HG03558 (cell line): ENCODE data around the gene PLEKHG5.

ENCODE experiments used
- ATAC-seq: cut with Tn5 transposase; IDR thresholded peaks from one replicate; pipeline ENCODE4 v1.9.1; 2021; ENCODE audit warnings: moderate number of reproducible peaks; ENCODE audit not compliant: unreplicated experiment; ENCODE audit errors: extremely low read depth

Gene PLEKHG5

DNA sequence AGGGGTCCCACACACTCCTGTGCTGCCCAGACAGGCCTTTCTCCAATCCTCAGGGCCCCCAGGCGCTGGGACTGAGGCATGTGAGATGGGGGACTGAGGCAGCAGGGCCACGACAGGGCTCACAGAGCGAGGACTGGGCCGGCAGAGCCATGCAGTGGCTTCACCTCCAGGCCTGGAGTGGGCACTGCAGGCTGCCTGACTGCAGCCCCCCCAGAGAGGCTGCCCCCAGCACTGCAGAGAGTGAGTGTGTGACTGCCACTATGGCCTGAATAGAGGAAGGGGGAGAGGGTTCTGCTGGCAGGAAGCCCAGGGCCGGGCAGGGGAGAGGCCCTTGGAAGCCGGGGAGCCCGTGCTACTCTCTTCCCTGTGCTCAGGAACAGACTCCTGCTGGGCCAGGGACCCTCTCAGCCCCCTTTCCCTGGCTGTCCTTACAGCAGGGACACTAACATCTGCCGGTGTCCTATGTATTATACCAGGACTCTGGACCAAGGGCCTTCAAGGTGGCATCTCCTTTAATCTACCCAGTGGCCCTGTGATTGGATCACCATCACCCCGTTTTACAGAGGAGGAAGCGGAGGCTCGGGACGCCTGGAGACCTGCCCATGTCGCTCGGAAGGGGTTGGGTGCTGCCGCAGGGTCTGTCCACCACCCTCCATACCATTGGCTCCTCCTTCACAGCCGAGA is 20.2 kb upstream of the PLEKHG5 start:
- no peak for ATAC-seq

DNA sequence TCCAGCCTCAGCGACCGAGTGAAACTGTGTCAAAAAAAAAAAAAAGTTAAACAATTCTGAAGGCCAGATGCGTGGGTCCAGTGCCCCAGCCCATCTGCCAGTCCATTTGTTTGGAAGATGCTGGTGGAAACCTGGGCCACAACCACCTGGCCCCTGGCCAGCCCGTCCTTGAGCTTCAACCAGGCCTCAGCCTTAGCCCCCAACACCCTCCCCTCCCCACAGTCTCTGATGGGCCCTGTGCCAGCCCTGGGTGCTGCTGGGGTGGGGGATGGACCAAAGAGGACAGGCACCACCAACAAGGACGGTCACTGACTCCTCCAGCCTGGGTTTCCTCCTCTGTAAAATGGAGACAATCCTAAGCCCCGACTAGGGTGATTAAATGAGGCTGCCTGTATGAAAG is 19.6 kb upstream of the PLEKHG5 start:
- ATAC-seq: no peak

DNA sequence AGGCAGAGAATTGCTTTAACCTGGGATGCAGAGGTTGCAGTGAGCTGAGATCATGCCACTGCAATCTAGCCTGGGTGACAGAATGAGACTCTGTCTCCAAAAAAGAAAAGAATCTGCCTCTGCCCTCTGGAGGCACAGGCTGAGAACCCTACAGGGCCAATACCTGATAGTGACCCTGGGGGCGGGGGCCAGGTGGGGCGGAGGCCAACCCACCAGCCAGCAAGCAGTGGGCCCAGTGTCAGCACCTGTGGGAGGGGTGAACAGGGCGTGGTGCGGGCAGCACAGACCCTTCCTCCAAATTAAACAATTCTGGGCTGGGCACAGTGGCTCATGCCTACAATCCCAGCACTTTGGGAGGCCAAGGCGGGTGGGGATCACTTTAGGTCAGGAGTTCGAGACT is 19.0 kb upstream of the PLEKHG5 start:
- no peak for ATAC-seq

- ATAC-seq: no peak
These were observed 18.4 kb upstream of the PLEKHG5 start for GRCh38 chr1:6509919-6510291.

DNA sequence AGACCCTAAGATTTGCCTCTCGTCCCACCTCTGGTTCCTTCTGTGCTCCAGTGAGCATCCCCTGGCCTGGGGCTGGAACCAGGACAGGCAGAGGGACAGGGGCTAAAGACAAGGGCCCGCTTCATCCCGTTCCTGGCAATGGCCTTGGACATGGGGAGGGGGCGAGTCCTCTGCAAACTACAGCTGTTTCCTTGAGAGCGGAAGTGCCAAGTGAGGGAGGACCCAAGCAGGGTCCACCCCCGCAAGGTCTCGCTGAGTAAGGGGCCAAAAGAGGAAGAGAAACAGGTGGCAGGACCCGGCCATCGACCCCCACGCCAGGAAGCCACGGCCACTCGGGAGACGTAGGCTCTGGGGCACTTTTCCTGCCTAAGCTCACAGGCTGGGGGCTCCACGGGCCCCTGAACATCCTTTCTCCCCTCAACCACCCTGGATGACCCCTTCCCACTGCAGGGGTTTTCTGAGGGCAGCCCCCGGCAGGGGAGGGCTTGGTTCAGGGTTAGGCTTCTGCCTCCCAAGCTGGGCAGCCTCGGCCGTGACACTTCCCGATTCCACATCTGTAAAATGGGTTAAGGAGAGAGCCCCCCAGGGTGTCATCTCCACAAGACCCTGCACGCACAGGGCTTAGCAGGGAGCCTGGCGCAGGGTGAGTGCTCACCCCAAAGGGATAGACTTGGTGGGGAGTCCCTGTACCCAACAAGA is 17.9 kb upstream of the PLEKHG5 start:
- ATAC-seq: no peak

GRCh38 chr1:6508816-6509189 is 17.3 kb upstream of the PLEKHG5 start:
- no peak for ATAC-seq

GRCh38 chr1:6508154-6508815 is 16.8 kb upstream of the PLEKHG5 start:
- no peak for ATAC-seq

GRCh38 chr1:6507461-6507911 is 16.0 kb upstream of the PLEKHG5 start:
- no peak for ATAC-seq

DNA sequence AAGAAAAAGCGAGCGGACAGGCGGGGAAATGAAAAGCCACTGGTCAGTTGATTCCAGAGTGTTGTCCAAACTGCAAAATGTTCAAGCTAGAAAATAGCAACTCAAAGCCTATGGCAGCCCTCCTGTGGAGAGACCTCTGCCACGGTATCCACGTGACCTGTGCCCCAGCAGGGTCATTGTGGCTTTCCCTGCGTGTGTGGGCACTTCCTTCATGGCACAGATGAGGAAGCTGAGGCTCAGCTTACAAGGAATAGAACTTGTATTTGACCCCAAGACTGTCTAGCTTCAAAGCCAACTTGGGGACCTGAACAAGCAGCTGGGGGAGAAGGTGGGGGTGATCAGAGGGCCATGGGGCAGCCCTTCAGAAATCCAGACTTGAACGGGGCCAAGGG is 15.6 kb upstream of the PLEKHG5 start:
- no peak for ATAC-seq

DNA sequence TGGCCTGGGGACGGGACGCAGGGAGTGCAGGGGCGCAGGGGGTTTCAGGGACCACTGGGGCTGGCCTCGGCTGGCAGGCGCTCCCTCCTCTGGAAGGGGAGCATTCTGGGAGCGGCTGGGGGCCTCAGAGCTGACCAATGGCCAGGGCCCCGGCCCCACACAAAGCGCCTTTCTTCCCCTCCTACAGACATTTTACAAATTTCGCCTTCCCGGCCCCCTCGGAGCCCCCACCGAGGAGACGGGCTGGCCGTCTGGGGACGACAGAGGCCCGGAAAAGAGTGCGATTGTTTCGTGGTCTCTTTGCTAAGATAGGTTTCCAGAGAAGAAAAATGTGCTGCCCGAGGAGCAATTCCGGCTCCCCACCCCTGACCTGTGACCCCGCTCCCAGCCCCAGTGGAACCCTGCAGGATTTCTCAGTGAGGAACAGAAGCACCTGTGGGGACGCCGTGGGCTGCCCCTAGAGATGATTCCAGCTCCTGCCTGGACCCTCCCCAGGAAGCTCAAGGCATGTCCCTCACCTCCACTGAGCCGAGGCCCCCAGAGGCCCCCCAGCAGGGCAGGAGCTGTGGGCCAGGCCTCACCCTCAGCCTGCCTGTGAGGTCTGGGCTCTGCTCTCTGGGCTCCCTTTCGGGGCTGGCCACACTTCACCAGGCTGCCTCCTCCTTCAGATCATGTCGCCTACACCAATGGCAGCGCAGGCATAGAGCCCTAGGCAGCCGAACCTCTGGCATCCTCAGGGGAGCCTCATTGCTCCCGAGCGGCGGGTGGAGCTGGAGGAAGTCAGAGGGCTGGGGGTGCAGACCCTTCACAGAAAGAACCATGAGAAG is 15.0 kb upstream of the PLEKHG5 start:
- ATAC-seq: no peak

GRCh38 chr1:6505367-6506209 is 14.1 kb upstream of the PLEKHG5 start:
- ATAC-seq: no peak

GRCh38 chr1:6504887-6505286 is 13.4 kb upstream of the PLEKHG5 start:
- no peak for ATAC-seq

DNA sequence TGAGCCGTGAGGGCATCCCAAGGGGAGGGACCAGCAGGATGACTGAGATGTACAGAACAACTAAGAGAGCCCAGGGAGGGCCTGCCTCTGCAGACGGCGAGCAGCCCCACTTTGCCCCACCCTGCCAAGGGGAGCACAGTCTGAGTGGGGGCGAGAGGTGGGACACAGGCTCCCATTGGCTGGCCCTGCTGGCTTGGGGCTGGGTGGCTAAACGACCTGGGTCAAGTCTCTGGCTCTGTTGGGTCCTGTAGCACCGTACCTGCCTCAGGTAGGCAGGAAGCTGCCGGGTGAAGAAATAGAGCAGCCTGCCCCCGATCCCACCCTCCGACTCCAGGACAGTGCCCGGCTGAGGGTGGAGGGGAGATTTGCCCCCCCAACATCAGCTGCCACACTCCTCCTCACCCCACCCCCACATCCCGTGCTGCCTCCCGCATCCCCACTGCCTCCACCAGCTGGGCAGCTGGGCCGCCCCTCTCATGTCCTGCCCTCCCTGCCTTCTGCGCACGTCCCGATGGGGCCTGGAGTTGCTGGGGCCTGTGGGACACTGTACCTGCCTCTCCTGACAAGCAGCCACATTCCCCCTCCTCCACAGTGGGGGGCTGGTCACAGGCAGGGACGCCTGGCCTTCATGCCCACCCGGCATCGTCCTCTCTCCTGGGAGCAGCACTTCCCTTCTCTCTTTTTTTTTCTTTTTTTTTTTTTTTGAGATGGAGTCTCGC is 12.6 kb upstream of the PLEKHG5 start:
- ATAC-seq: no peak

GRCh38 chr1:6502000-6502891 is 10.8 kb upstream of the PLEKHG5 start:
- no peak for ATAC-seq

DNA sequence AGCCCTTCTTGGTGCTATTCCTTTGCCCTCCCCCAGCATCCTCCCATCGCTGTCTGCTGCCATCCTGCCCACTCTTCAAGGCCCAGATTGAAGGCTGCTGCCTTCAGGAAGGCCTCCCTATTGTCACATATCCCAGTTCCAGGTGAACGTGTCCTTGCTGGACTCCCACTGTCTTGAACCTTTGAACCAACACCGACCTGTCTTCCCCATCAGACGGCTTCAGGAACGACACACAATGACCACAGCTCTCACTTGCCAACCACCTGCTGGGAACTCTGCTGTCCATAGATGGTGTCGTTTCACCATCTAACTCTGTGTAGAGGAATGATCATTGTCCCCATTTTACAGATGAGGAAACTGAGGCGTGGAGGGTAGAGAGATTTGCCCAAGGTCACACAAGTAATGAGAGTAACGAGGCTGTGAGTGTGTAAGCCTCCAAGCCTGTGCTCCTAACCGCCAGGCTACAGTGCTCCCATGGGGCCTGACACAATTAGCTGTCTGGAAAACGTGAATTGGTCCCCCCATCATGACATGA is 9.9 kb upstream of the PLEKHG5 start:
- ATAC-seq: no peak

GRCh38 chr1:6500544-6501278 is 9.2 kb upstream of the PLEKHG5 start:
- no peak for ATAC-seq

- ATAC-seq: no peak
These were observed 7.8 kb upstream of the PLEKHG5 start for GRCh38 chr1:6499296-6499695.
